ENCODE data around the gene RIOK1.
"Not testable (repeated sequence)": the region's sequence is repeated elsewhere in the genome, so short reads cannot be mapped to it uniquely, and the experiment has no call there.

Gene RIOK1

GRCh38 chr6:7389451-7390225, at the start of gene RIOK1, which contains the start of gene CAGE1:
TSS of gene RIOK1 (plus strand) at chr6:7389808. CDS start at chr6:7390003, 195 bp downstream.
TSS of gene CAGE1 (minus strand) at chr6:7389742. CDS start at chr6:7387173, 2,569 bp downstream.
- DNase-seq (ENCODE audit: low read depth in 2 of 2) = peak; percentile 93 to 94

GRCh38 chr6:7341271-7341670, 48.3 kb upstream of the RIOK1 start:
- no peak for DNase-seq (ENCODE audit: low read depth in 2 of 2)

GRCh38 chr6:7341989-7342742, 47.4 kb upstream of the RIOK1 start:
- no peak for DNase-seq (ENCODE audit: low read depth in 2 of 2)

- no peak for DNase-seq (ENCODE audit: low read depth in 2 of 2)
Observed at GRCh38 chr6:7343546-7344475, 45.8 kb upstream of the RIOK1 start.

- not testable (repeated sequence) for DNase-seq (ENCODE audit: low read depth in 2 of 2)
Observed at GRCh38 chr6:7344773-7345450, 44.7 kb upstream of the RIOK1 start.

- not testable (repeated sequence) for DNase-seq (ENCODE audit: low read depth in 2 of 2)
Observed at GRCh38 chr6:7347551-7347997, 42.0 kb upstream of the RIOK1 start.

GRCh38 chr6:7350591-7350990, 39.0 kb upstream of the RIOK1 start:
- DNase-seq (ENCODE audit: low read depth in 2 of 2) = not testable (repeated sequence)

- not testable (repeated sequence) for DNase-seq (ENCODE audit: low read depth in 2 of 2)
Observed at GRCh38 chr6:7351916-7352315, 37.7 kb upstream of the RIOK1 start.

GRCh38 chr6:7367408-7367807, 22.2 kb upstream of the RIOK1 start:
- DNase-seq (ENCODE audit: low read depth in 2 of 2) = no peak

GRCh38 chr6:7373739-7374138, 15.9 kb upstream of the RIOK1 start:
- DNase-seq (ENCODE audit: low read depth in 2 of 2) = no peak

- DNase-seq (ENCODE audit: low read depth in 2 of 2) = no peak
Observed at GRCh38 chr6:7377961-7378360, 11.6 kb upstream of the RIOK1 start.

GRCh38 chr6:7378740-7379139, 10.9 kb upstream of the RIOK1 start:
- no peak for DNase-seq (ENCODE audit: low read depth in 2 of 2)

- DNase-seq (ENCODE audit: low read depth in 2 of 2) = no peak
Observed at GRCh38 chr6:7381092-7381491, 8.5 kb upstream of the RIOK1 start.

GRCh38 chr6:7389162-7389450, 502 bp upstream of the RIOK1 start:
- no peak for DNase-seq (ENCODE audit: low read depth in 2 of 2)

GRCh38 chr6:7390226-7390878, 744 bp downstream of the RIOK1 start:
- DNase-seq (ENCODE audit: low read depth in 2 of 2) = no peak

- no peak for DNase-seq (ENCODE audit: low read depth in 2 of 2)
Observed at GRCh38 chr6:7391151-7391550, 1.5 kb downstream of the RIOK1 start.

GRCh38 chr6:7392402-7392801, 2.8 kb downstream of the RIOK1 start:
- no peak for DNase-seq (ENCODE audit: low read depth in 2 of 2)

GRCh38 chr6:7401075-7401474, 11.5 kb downstream of the RIOK1 start:
- no peak for DNase-seq (ENCODE audit: low read depth in 2 of 2)

- no peak for DNase-seq (ENCODE audit: low read depth in 2 of 2)
Observed at GRCh38 chr6:7402716-7403115, 13.1 kb downstream of the RIOK1 start.

GRCh38 chr6:7404546-7404945, 14.9 kb downstream of the RIOK1 start:
- no peak for DNase-seq (ENCODE audit: low read depth in 2 of 2)

- no peak for DNase-seq (ENCODE audit: low read depth in 2 of 2)
Observed at GRCh38 chr6:7406743-7407142, 17.1 kb downstream of the RIOK1 start.
